ENCODE data around the gene PATZ1. TPM values are rescaled to one million over a fixed set of nuclear protein-coding genes. Genes with fewer than 3 reads are reported as not detected.

The PATZ1 gene
- total and polyA plus RNA-seq, 2 of the 8 experiments (the other 6 are each of a cell fraction or from before 2014, with no cell fraction given), result 62.1 to 70.9 TPM

- TF ChIP-seq TAF1 (IDR thresholded peaks at IDR 0.05; ENCODE audit: low read depth, low read length) (peak; percentile 73; the same call in 1 of the 2 replicates), SP4 (IDR thresholded peaks at IDR 0.05; ENCODE audit: low read length) (no peak), GABPA (IDR thresholded peaks at IDR 0.05; ENCODE audit: borderline replicate concordance, insufficient read depth, low read length) (peak; percentile 45; the same call in 1 of the 2 replicates), SRF (IDR thresholded peaks at IDR 0.05; ENCODE audit: low read depth, low read length) (0 out of 2 replicates have a peak, but pooled peaks have one; percentile 14), YY1 (IDR thresholded peaks at IDR 0.05; ENCODE audit: low read depth, low read length) (peak; percentile 61; the same call in 1 of the 2 replicates), HDAC6 (IDR thresholded peaks at IDR 0.05; ENCODE audit: low read depth, low read length) (no peak), TAF7 (optimal IDR thresholded peaks at IDR 0.05; ENCODE audit: borderline replicate concordance, low read depth, low read length) (peak; percentile 65), CTBP2 (IDR thresholded peaks at IDR 0.05; ENCODE audit: borderline replicate concordance, insufficient read depth, insufficient read length, low read length) (no peak), PHF8 (conservative IDR thresholded peaks at IDR 0.05; ENCODE audit: low read depth, low read length) (no peak), RXRA (IDR thresholded peaks at IDR 0.05; ENCODE audit: insufficient read depth, low read depth, low read length) (no peak)
- TF ChIP-seq, protein P1, sequence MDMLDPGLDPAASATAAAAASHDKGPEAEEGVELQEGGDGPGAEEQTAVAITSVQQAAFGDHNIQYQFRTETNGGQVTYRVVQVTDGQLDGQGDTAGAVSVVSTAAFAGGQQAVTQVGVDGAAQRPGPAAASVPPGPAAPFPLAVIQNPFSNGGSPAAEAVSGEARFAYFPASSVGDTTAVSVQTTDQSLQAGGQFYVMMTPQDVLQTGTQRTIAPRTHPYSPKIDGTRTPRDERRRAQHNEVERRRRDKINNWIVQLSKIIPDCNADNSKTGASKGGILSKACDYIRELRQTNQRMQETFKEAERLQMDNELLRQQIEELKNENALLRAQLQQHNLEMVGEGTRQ (IDR thresholded peaks at IDR 0.05; ENCODE audit: low read length), result no peak
Observed at GRCh38 chr22:31313366-31314147, 32.6 kb downstream of the PATZ1 start (continued).
